Measurements from ENCODE around the gene CAMTA2.

DNA sequence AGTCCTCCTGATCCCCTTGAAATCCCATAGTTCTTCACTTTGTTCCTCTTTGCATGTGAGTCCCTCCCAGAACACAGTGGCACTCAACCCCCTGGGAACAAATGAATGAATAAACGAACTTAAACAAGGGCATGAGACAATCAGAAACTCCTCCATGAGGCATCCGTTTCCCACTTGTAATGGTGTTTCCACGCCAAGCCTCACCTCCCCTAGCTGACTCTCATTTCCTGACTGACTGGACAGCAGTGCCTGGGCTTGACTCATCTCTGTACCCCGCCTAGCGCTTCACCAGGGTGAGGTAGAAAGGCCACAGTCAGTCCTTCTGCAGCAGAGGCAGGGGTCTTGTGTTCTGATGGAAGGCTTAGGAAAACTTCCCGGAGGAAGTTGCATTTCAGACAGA is 24.5 kb upstream of the CAMTA2 start:
- TF ChIP-seq NR2F2 (IDR thresholded peaks at IDR 0.05) (no peak), TAF1 (conservative IDR thresholded peaks at IDR 0.05) (no peak), GABPA (IDR thresholded peaks at IDR 0.05 in 1 of 2, conservative IDR thresholded peaks at IDR 0.05 in 1 of 2) (no peak), RAD21 (IDR thresholded peaks at IDR 0.05) (no peak), JUND (IDR thresholded peaks at IDR 0.05) (no peak), HNF4G (IDR thresholded peaks at IDR 0.05) (no peak)
- TF ChIP-seq, protein P1, sequence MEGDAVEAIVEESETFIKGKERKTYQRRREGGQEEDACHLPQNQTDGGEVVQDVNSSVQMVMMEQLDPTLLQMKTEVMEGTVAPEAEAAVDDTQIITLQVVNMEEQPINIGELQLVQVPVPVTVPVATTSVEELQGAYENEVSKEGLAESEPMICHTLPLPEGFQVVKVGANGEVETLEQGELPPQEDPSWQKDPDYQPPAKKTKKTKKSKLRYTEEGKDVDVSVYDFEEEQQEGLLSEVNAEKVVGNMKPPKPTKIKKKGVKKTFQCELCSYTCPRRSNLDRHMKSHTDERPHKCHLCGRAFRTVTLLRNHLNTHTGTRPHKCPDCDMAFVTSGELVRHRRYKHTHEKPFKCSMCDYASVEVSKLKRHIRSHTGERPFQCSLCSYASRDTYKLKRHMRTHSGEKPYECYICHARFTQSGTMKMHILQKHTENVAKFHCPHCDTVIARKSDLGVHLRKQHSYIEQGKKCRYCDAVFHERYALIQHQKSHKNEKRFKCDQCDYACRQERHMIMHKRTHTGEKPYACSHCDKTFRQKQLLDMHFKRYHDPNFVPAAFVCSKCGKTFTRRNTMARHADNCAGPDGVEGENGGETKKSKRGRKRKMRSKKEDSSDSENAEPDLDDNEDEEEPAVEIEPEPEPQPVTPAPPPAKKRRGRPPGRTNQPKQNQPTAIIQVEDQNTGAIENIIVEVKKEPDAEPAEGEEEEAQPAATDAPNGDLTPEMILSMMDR (IDR thresholded peaks at IDR 0.05; ENCODE audit: low read depth, low read length, missing input control) = no peak
- TF ChIP-seq, protein P2, sequence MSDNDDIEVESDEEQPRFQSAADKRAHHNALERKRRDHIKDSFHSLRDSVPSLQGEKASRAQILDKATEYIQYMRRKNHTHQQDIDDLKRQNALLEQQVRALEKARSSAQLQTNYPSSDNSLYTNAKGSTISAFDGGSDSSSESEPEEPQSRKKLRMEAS (IDR thresholded peaks at IDR 0.05) = no peak
- TF ChIP-seq, protein P3, sequence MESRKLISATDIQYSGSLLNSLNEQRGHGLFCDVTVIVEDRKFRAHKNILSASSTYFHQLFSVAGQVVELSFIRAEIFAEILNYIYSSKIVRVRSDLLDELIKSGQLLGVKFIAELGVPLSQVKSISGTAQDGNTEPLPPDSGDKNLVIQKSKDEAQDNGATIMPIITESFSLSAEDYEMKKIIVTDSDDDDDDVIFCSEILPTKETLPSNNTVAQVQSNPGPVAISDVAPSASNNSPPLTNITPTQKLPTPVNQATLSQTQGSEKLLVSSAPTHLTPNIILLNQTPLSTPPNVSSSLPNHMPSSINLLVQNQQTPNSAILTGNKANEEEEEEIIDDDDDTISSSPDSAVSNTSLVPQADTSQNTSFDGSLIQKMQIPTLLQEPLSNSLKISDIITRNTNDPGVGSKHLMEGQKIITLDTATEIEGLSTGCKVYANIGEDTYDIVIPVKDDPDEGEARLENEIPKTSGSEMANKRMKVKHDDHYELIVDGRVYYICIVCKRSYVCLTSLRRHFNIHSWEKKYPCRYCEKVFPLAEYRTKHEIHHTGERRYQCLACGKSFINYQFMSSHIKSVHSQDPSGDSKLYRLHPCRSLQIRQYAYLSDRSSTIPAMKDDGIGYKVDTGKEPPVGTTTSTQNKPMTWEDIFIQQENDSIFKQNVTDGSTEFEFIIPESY (IDR thresholded peaks at IDR 0.05) = no peak
- TF ChIP-seq, protein P4, sequence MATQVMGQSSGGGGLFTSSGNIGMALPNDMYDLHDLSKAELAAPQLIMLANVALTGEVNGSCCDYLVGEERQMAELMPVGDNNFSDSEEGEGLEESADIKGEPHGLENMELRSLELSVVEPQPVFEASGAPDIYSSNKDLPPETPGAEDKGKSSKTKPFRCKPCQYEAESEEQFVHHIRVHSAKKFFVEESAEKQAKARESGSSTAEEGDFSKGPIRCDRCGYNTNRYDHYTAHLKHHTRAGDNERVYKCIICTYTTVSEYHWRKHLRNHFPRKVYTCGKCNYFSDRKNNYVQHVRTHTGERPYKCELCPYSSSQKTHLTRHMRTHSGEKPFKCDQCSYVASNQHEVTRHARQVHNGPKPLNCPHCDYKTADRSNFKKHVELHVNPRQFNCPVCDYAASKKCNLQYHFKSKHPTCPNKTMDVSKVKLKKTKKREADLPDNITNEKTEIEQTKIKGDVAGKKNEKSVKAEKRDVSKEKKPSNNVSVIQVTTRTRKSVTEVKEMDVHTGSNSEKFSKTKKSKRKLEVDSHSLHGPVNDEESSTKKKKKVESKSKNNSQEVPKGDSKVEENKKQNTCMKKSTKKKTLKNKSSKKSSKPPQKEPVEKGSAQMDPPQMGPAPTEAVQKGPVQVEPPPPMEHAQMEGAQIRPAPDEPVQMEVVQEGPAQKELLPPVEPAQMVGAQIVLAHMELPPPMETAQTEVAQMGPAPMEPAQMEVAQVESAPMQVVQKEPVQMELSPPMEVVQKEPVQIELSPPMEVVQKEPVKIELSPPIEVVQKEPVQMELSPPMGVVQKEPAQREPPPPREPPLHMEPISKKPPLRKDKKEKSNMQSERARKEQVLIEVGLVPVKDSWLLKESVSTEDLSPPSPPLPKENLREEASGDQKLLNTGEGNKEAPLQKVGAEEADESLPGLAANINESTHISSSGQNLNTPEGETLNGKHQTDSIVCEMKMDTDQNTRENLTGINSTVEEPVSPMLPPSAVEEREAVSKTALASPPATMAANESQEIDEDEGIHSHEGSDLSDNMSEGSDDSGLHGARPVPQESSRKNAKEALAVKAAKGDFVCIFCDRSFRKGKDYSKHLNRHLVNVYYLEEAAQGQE (IDR thresholded peaks at IDR 0.05) = no peak

Measured in liver (tissue), 3 donors.